K562 (cell line): ENCODE results near the gene PVALEF. TPM values are rescaled to one million over a fixed set of nuclear protein-coding genes. Genes with fewer than 3 reads are reported as not detected.

Experiments
- ATAC-seq: fragments of 200-7000 bp; cut with Tn5 transposase; 3 replicates; pipeline ENCODE4 v1.9.1; 2020; ENCODE audit warnings: moderate library complexity
- BruUV-seq: library from RNA; stranded (reverse); fragments of 400-500 nt; replicated peaks from 2 replicates; lab custom pipeline; 2021; lab: Mats Ljungman, UMichigan
- CTCF ChIA-PET: fragments of 300-600 bp; formaldehyde crosslinking; extraction: SDS; loops from one replicate; lab custom pipeline; 2021; ENCODE audit warnings: low intra/inter-chr PET ratio; lab: Yijun Ruan, JAX
- POLR2A ChIA-PET: fragments of 300-600, 350-650 bp; sonication (Branson Sonifier 250); formaldehyde crosslinking; extraction: SDS; loops from one replicate; lab custom pipeline; 2021; ENCODE audit warnings: antibody characterized with exemption, inconsistent platforms; lab: Yijun Ruan, JAX
- DNase-seq, 4 experiments: peaks; one replicate each; pipeline versions ENCODE4 v3.0.0 to v3.0.0-alpha.2; 2011 to 2018; ENCODE audit warnings: low spot score in 3 of 4, mixed read lengths in 3 of 4; ENCODE audit errors: extremely low read depth in 1 of 4
- FAIRE-seq: peaks from 2 replicates; lab custom pipeline; 2011; peaks lifted over from hg19 to GRCh38; lab: Jason Lieb, UNC
- H2AFZ ChIP-seq: 2 replicates; pipeline ENCODE4 v1.6.0; 2011; ENCODE audit warnings: low read depth, low read length, control low read depth, inconsistent platforms
- H3K27ac ChIP-seq: fragments of 200-600 bp; 3 replicates; pipeline ENCODE4 v1.8.0; 2011; ENCODE audit warnings: low read depth, mild to moderate bottlenecking, control low read depth, inconsistent platforms, low read length, moderate library complexity, mixed read lengths; ENCODE audit errors: extremely low read depth
- H3K27me3 ChIP-seq, 2 experiments: fragments of 300-600 bp in 1 of 2; 2 replicates in 1 of 2; 3 replicates in 1 of 2; pipeline versions ENCODE4 v1.6.0 to v1.8.0; 2011; ENCODE audit warnings: inconsistent platforms in 2 of 2, low read length in 2 of 2, mild to moderate bottlenecking in 1 of 2, mixed read lengths in 1 of 2, moderate library complexity in 1 of 2; ENCODE audit not compliant: control insufficient read depth in 2 of 2, insufficient read depth in 2 of 2
- H3K36me3 ChIP-seq: fragments of 300-600 bp; 3 replicates; pipeline ENCODE4 v1.8.0; 2011; ENCODE audit warnings: mild to moderate bottlenecking, low read length, inconsistent platforms; ENCODE audit not compliant: control insufficient read depth, insufficient read depth
- H3K4me1 ChIP-seq, 2 experiments: fragments of 200-600 bp in 1 of 2; replicated peaks in 1 of 2; 2 replicates in 1 of 2; 3 replicates in 1 of 2; pipeline versions ENCODE4 v1.5.1 to v1.8.0; 2011; ENCODE audit warnings: inconsistent platforms in 2 of 2, low read length in 2 of 2, mild to moderate bottlenecking in 1 of 2, mixed read lengths in 1 of 2, moderate library complexity in 1 of 2; ENCODE audit not compliant: control insufficient read depth in 2 of 2, insufficient read depth in 2 of 2
- H3K4me2 ChIP-seq: 2 replicates; pipeline ENCODE4 v1.6.1; 2011; ENCODE audit warnings: low read length, control low read depth, inconsistent platforms, mixed read lengths; ENCODE audit not compliant: insufficient read depth
- H3K4me3 ChIP-seq: fragments of 200-600 bp; sonication (generic), shearing (Covaris generic); 2 replicates; pipeline ENCODE4 v1.5.1; 2016; ENCODE audit warnings: control low read depth, inconsistent platforms
- H3K79me2 ChIP-seq: fragments of 200-600 bp; 3 replicates; pipeline ENCODE4 v1.8.0; 2011; ENCODE audit warnings: low read length, inconsistent platforms; ENCODE audit not compliant: control insufficient read depth, insufficient read depth
- H3K9ac ChIP-seq, 2 experiments: 2 replicates each; pipeline versions ENCODE4 v1.6.0 to v1.6.1; 2011; ENCODE audit warnings: low read depth in 2 of 2, low read length in 2 of 2, control low read depth in 1 of 2, inconsistent platforms in 1 of 2, mild to moderate bottlenecking in 1 of 2, mixed read lengths in 1 of 2; ENCODE audit not compliant: insufficient read depth in 1 of 2
- H3K9me1 ChIP-seq: one replicate; pipeline ENCODE4 v1.6.0; 2011; ENCODE audit warnings: inconsistent platforms, mild to moderate bottlenecking, low read length, moderate library complexity; ENCODE audit not compliant: control insufficient read depth, insufficient read depth
- H3K9me3 ChIP-seq: replicated peaks from 2 replicates; pipeline ENCODE4 v1.5.1; 2011; ENCODE audit warnings: low read depth, low read length, inconsistent platforms; ENCODE audit not compliant: control insufficient read depth, insufficient read depth
- H4K20me1 ChIP-seq: replicated peaks from 2 replicates; pipeline ENCODE4 v1.6.1; 2011; ENCODE audit warnings: low read length, inconsistent platforms, mixed read lengths; ENCODE audit not compliant: control insufficient read depth, insufficient read depth
- CTBP1 ChIP-seq: fragments of 450-650 bp; IDR thresholded peaks from 2 replicates; pipeline ENCODE4 v1.6.1; 2016; ENCODE audit warnings: borderline replicate concordance
- TCF7L2 ChIP-seq: fragments of 150-350 bp; IDR thresholded peaks from 2 replicates; pipeline ENCODE4 v1.6.1; 2016; ENCODE audit warnings: low read depth, mild to moderate bottlenecking, low read length, moderate library complexity
- XRCC5 ChIP-seq: fragments of 200-400 bp; formaldehyde crosslinking; IDR thresholded peaks from 2 replicates; pipeline ENCODE4 v1.6.1; 2017; ENCODE audit warnings: low read depth, mild to moderate bottlenecking, low read length
- ZNF165 ChIP-seq: fragments of 250-450 bp; sonication (Bioruptor Pico); IDR thresholded peaks from 2 replicates; pipeline ENCODE4 v1.4.0; 2020; ENCODE audit warnings: borderline replicate concordance
- ZNF561 ChIP-seq: fragments of 450-650 bp; formaldehyde crosslinking; conservative IDR thresholded peaks from 2 replicates; pipeline ENCODE4 v1.4.0; 2020; ENCODE audit warnings: mild to moderate bottlenecking, moderate library complexity
- WGBS: fragments of 100-300 bp; shearing (Covaris generic); methylation state at CpG from one replicate; pipeline ENCODE4 v1.1.6; 2016; ENCODE audit warnings: low coverage, mixed read lengths; ENCODE audit not compliant: insufficient coverage; ENCODE audit errors: missing lambda C conversion rate; 5-methylcytosine and 5-hydroxymethylcytosine counted together
- in situ Hi-C: fragments of 300-500 bp; cut with MboI; formaldehyde crosslinking; loops from 4 replicates; pipeline ENCODE4 v1.15.0; 2018; ENCODE audit warnings: inconsistent platforms, mixed read lengths
- intact Hi-C: fragments of 100-400 bp; cut with micrococcal nuclease; formaldehyde crosslinking; loops from 2 replicates; pipeline ENCODE4 v1.14.2; 2022
- polyA plus RNA-seq, 8 experiments: library from polyadenylated mRNA; depleted of rRNA in 4 of 8; stranded (reverse) in 5 of 8; unstranded in 3 of 8; fragments of >200 nt; fragmentation: Nextera tagmentation in 2 of 8; fragmentation: Illumina TruSeq in 1 of 8; extraction: Ambion mirVana in 2 of 8; extraction: Trizol in 1 of 8; gene quantifications; 2 replicates each; pipeline versions ENCODE4 v1.2.1 to v1.2.3, GENCODE V29; 2011 to 2014; ENCODE audit warnings: inconsistent platforms in 1 of 8, missing spikeins in 1 of 8
- total RNA-seq, 7 experiments: library from RNA; depleted of rRNA in 6 of 7; stranded (reverse); fragments of >200 nt in 6 of 7; fragmentation: Illumina TruSeq in 2 of 7; extraction: Trizol in 2 of 7; gene quantifications; 2 replicates each; pipeline versions ENCODE4 v1.2.1 to v1.2.3, GENCODE V29; 2011 to 2021; ENCODE audit warnings: low replicate concordance in 1 of 7

Gene PVALEF
- total and polyA plus RNA-seq, 9 of the 15 experiments (the other 6 are each of a cell fraction or from before 2014, with no cell fraction given) = not detected

GRCh38 chr17:81187120-81187519 is 21.8 kb downstream of the PVALEF start:
- Histone ChIP-seq H3K27ac (no peak overlapping the region), H3K9me3 (no peaks in the 10 kb centered on the region), H3K27me3 (peaks cover 5 to 16% of the 10 kb centered on the region in 2 experiments; a peak in 3 of 5 replicates), H3K79me2 (no peaks in the 10 kb centered on the region), H3K4me3 (no peak overlapping the region), H3K36me3 (no peaks in the 10 kb centered on the region), H3K9me1 (no peaks in the 10 kb centered on the region), H3K9ac (peak overlapping the region in 1 of 2 experiments; percentile 77; a peak in 2 of 4 replicates), H4K20me1 (no peaks in the 10 kb centered on the region; the same call in 1 of the 2 replicates), H2AFZ (no peak overlapping the region), H3K4me1 (peaks cover 0 to 62% of the 10 kb centered on the region in 2 experiments; a peak in 2 of 5 replicates), H3K4me2 (no peak overlapping the region)
- ChIA-PET POLR2A (interaction anchor here (1.1 kb wide), 1 partner anchor 8 kb away, joined by 5 read pairs; no protein-coding TSS in a partner anchor), CTCF (no interaction called here)
- FAIRE-seq (no peak), DNase-seq (no peak), ATAC-seq (no peak)
- TF ChIP-seq TCF7L2 (no peak), CTBP1 (no peak), XRCC5 (no peak), ZNF561 (no peak), ZNF165 (no peak)
- intact Hi-C loops = no loop called here
- WGBS = 64% methylated on average over 9 of the region's 11 CpGs
- in situ Hi-C loops = no loop called here
- no TSS peak for BruUV-seq
